IMR-90 (cell line): ENCODE measurements around the gene CHDH. TPM values are rescaled to one million over a fixed set of nuclear protein-coding genes. Genes with fewer than 3 reads are reported as not detected.

ENCODE experiments used
- ATAC-seq: fragments of 200-7000 bp; cut with Tn5 transposase; 2 replicates; pipeline ENCODE4 v1.9.1; 2020; ENCODE audit warnings: low read depth, mild to moderate bottlenecking, moderate library complexity
- BruUV-seq: library from RNA; stranded (reverse); fragments of 400-500 nt; replicated peaks from 2 replicates; lab custom pipeline; 2021; lab: Mats Ljungman, UMichigan
- CTCF ChIA-PET: fragments of 300-600 bp; formaldehyde crosslinking; extraction: SDS; loops from one replicate; lab custom pipeline; 2021; ENCODE audit warnings: antibody characterized with exemption; lab: Yijun Ruan, JAX
- POLR2A ChIA-PET: fragments of 300-600 bp; sonication (Branson Sonifier 250); formaldehyde crosslinking; loops from one replicate; lab custom pipeline; 2022; ENCODE audit warnings: antibody characterized with exemption; ENCODE audit not compliant: unreplicated experiment; lab: Charles Lee
- DNase-seq: peaks from one replicate; pipeline ENCODE4 v3.0.0; 2013
- H2AFZ ChIP-seq: replicated peaks from 2 replicates; pipeline ENCODE3; 2013; ENCODE audit warnings: low read length, mild to moderate bottlenecking; ENCODE audit not compliant: poor library complexity
- H2AK5ac ChIP-seq: 2 replicates; pipeline ENCODE4 v1.6.1; 2013; ENCODE audit warnings: low read depth, low read length, inconsistent platforms
- H2AK9ac ChIP-seq: replicated peaks from 2 replicates; pipeline ENCODE3; 2013; ENCODE audit warnings: mild to moderate bottlenecking, low read depth, low read length, moderate library complexity; ENCODE audit not compliant: poor library complexity
- H2BK120ac ChIP-seq: 2 replicates; pipeline ENCODE4 v1.6.1; 2013; ENCODE audit warnings: low read depth, low read length, inconsistent platforms
- H2BK15ac ChIP-seq: 3 replicates; pipeline ENCODE4 v1.6.1; 2013; ENCODE audit warnings: low read depth, low read length, inconsistent platforms
- H2BK20ac ChIP-seq: 2 replicates; pipeline ENCODE4 v1.6.1; 2013; ENCODE audit warnings: low read depth, mild to moderate bottlenecking, inconsistent platforms, low read length, moderate library complexity
- H2BK5ac ChIP-seq: 2 replicates; pipeline ENCODE4 v1.6.1; 2013; ENCODE audit warnings: mild to moderate bottlenecking, low read depth, low read length, inconsistent platforms; ENCODE audit not compliant: poor library complexity, severe bottlenecking
- H3K14ac ChIP-seq: replicated peaks from 2 replicates; pipeline ENCODE4 v1.6.1; 2013; ENCODE audit warnings: low read depth, low read length, inconsistent platforms
- H3K18ac ChIP-seq: 2 replicates; pipeline ENCODE4 v1.6.1; 2013; ENCODE audit warnings: low read depth, low read length, control low read depth
- H3K23ac ChIP-seq: 2 replicates; pipeline ENCODE4 v1.6.1; 2013; ENCODE audit warnings: low read depth, low read length, inconsistent platforms
- H3K27ac ChIP-seq: 2 replicates; pipeline ENCODE4 v1.5.1; 2013; ENCODE audit warnings: mild to moderate bottlenecking, control low read depth, low read length; ENCODE audit not compliant: insufficient read depth
- H3K27me3 ChIP-seq: 2 replicates; pipeline ENCODE4 v1.6.1; 2013; ENCODE audit warnings: low read length; ENCODE audit not compliant: control insufficient read depth, insufficient read depth
- H3K36me3 ChIP-seq: 2 replicates; pipeline ENCODE4 v1.6.1; 2013; ENCODE audit warnings: low read length, mixed read lengths; ENCODE audit not compliant: control insufficient read depth, insufficient read depth
- H3K4ac ChIP-seq: 2 replicates; pipeline ENCODE4 v1.6.1; 2013; ENCODE audit warnings: low read depth, low read length, inconsistent platforms
- H3K4me1 ChIP-seq: 2 replicates; pipeline ENCODE4 v1.6.1; 2013; ENCODE audit warnings: low read length, mixed read lengths; ENCODE audit not compliant: control insufficient read depth, insufficient read depth
- H3K4me2 ChIP-seq: 2 replicates; pipeline ENCODE4 v1.6.1; 2013; ENCODE audit warnings: low read depth, mild to moderate bottlenecking, control low read depth, low read length, moderate library complexity
- H3K4me3 ChIP-seq: 2 replicates; pipeline ENCODE4 v1.5.1; 2013; ENCODE audit warnings: low read depth, mild to moderate bottlenecking, control low read depth, low read length, moderate library complexity; ENCODE audit not compliant: insufficient read depth
- H3K56ac ChIP-seq: 2 replicates; pipeline ENCODE4 v1.6.1; 2013; ENCODE audit warnings: low read length, inconsistent platforms; ENCODE audit not compliant: insufficient read depth; ENCODE audit errors: extremely low read depth
- H3K79me1 ChIP-seq, 2 experiments: 2 replicates each; pipeline ENCODE4 v1.6.1; 2013; ENCODE audit warnings: low read length in 2 of 2, inconsistent platforms in 1 of 2, low read depth in 1 of 2
- H3K9ac ChIP-seq: 2 replicates; pipeline ENCODE4 v1.6.1; 2013; ENCODE audit warnings: low read depth, low read length, control low read depth
- H3K9me1 ChIP-seq: 2 replicates; pipeline ENCODE4 v1.6.1; 2013; ENCODE audit warnings: low read length, inconsistent platforms; ENCODE audit not compliant: insufficient read depth
- H3K9me3 ChIP-seq: 2 replicates; pipeline ENCODE4 v1.6.1; 2013; ENCODE audit warnings: low read length; ENCODE audit not compliant: control insufficient read depth, insufficient read depth
- H4K20me1 ChIP-seq: 2 replicates; pipeline ENCODE4 v1.6.1; 2013; ENCODE audit warnings: low read length, inconsistent platforms; ENCODE audit not compliant: insufficient read depth
- H4K5ac ChIP-seq: 2 replicates; pipeline ENCODE4 v1.6.1; 2013; ENCODE audit warnings: mild to moderate bottlenecking, low read depth, low read length, control low read depth
- H4K8ac ChIP-seq, 2 experiments: 2 replicates each; pipeline ENCODE4 v1.6.1; 2013; ENCODE audit warnings: low read depth in 2 of 2, low read length in 2 of 2, control low read depth in 1 of 2, inconsistent platforms in 1 of 2
- H4K91ac ChIP-seq: 2 replicates; pipeline ENCODE4 v1.6.1; 2013; ENCODE audit warnings: low read depth, low read length, inconsistent platforms; ENCODE audit not compliant: insufficient read depth
- BHLHE40 ChIP-seq: fragments of 150-350 bp; IDR thresholded peaks from 2 replicates; pipeline ENCODE4 v1.6.1; 2016; ENCODE audit warnings: mild to moderate bottlenecking, low read depth, low read length
- CEBPB ChIP-seq: IDR thresholded peaks from 2 replicates; pipeline ENCODE4 v1.6.1; 2012; ENCODE audit warnings: low read depth, low read length, improper control_type of control experiment
- CHD1 ChIP-seq: IDR thresholded peaks from 2 replicates; pipeline ENCODE4 v1.6.1; 2012; ENCODE audit warnings: low read depth, low read length, improper control_type of control experiment
- ELK1 ChIP-seq: fragments of 150-350 bp; IDR thresholded peaks from 2 replicates; pipeline ENCODE4 v1.6.1; 2016; ENCODE audit warnings: low read depth, mild to moderate bottlenecking, low read length, moderate library complexity, borderline replicate concordance
- FOS ChIP-seq: fragments of 150-350 bp; IDR thresholded peaks from 2 replicates; pipeline ENCODE4 v1.6.1; 2016; ENCODE audit warnings: low read depth, low read length
- MXI1 ChIP-seq: IDR thresholded peaks from 2 replicates; pipeline ENCODE4 v1.6.1; 2012; ENCODE audit warnings: low read depth, mild to moderate bottlenecking, low read length, moderate library complexity, borderline replicate concordance
- POLR2A ChIP-seq: IDR thresholded peaks from 2 replicates; pipeline ENCODE4 v1.6.1; 2012; ENCODE audit warnings: mild to moderate bottlenecking, low read depth, low read length
- RCOR1 ChIP-seq: IDR thresholded peaks from 2 replicates; pipeline ENCODE4 v1.6.1; 2012; ENCODE audit warnings: mild to moderate bottlenecking, low read length, improper control_type of control experiment; ENCODE audit not compliant: insufficient replicate concordance
- RFX5 ChIP-seq: IDR thresholded peaks from 2 replicates; pipeline ENCODE4 v1.8.0; 2012; ENCODE audit warnings: low read depth, mild to moderate bottlenecking, low read length, moderate library complexity
- SMC3 ChIP-seq: fragments of 150-350 bp; IDR thresholded peaks from 2 replicates; pipeline ENCODE4 v1.6.1; 2016; ENCODE audit warnings: low read depth, mild to moderate bottlenecking, antibody characterized with exemption, low read length, moderate library complexity
- WGBS, 2 experiments: methylation state at CpG; one replicate each; pipeline versions ENCODE4 v1.1.5 to v1.1.7; 2013; ENCODE audit warnings: missing lambda C conversion rate in 2 of 2; ENCODE audit not compliant: insufficient read length in 1 of 2; ENCODE audit errors: extremely low coverage in 2 of 2; 5-methylcytosine and 5-hydroxymethylcytosine counted together
- dilution Hi-C: fragments of 300-500 bp; cut with HindIII; formaldehyde crosslinking; loops from one replicate; pipeline ENCODE4 v1.14.3; 2018; ENCODE audit warnings: low sequenced_read_pairs; ENCODE audit not compliant: unreplicated experiment
- in situ Hi-C: fragments of 300-500 bp; cut with MboI; formaldehyde crosslinking; loops from 3 replicates; pipeline ENCODE4 v1.14.3; 2019; ENCODE audit warnings: low sequenced_read_pairs, inconsistent platforms, mixed read lengths
- intact Hi-C: fragments of 100-400 bp; cut with micrococcal nuclease; formaldehyde crosslinking; loops from 2 replicates; pipeline ENCODE4 v1.10.0; 2022
- polyA plus RNA-seq, 3 experiments: library from polyadenylated mRNA; depleted of rRNA; stranded (reverse); fragments of >200 nt; gene quantifications; 2 replicates each; pipeline ENCODE4 v1.2.3, GENCODE V29; 2012; ENCODE audit warnings: low replicate concordance in 1 of 3
- total RNA-seq: library from RNA; depleted of rRNA; stranded (reverse); fragments of >200 nt; gene quantifications from 2 replicates; pipeline ENCODE4 v1.2.3, GENCODE V29; 2012
- TF ChIP-seq, protein P1 (sequence below): conservative IDR thresholded peaks from 2 replicates; pipeline ENCODE4 v1.5.1; 2012; ENCODE audit warnings: mild to moderate bottlenecking, low read depth, low read length, improper control_type of control experiment
- TF ChIP-seq, protein P2 (sequence below): fragments of 150-350 bp; IDR thresholded peaks from 2 replicates; pipeline ENCODE4 v1.6.1; 2017; ENCODE audit warnings: mild to moderate bottlenecking, antibody characterized with exemption, low read length, low read depth

Gene CHDH
- total and polyA plus RNA-seq, 2 of the 4 experiments (the other 2 are of a cell fraction), result under 0.01 to 0.19 TPM

DNA sequence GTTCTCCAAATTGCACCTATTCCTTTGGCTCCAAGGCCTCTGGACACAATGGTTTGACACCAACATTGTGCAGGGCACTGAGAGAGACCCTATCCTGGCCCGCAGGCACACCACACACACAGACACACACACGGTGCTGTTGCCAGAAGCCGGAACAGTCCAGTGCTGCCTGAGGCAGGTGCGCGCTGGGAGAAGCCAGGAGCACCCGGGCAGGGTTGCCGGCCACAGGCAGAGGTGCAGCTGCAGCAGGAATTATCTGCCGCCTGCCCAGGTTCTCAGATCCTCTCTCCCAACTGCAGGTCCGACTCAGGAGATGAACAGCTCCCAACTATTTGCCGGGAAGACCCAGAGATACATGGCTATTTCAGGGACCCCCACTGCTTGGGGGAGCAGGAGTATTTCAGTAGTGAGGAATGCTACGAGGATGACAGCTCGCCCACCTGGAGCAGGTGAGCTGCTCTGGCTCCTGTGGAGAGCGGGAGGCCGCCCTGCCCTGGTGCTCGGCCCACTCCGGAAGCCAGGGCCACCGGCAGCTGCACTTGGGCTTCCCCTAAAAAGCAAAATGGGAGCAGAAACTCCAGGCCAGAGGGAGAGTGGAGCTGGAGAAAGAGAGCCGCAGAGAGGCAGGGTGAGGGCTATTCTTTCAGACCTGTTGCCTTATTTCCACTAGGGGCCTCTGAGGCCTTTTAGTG, 42.9 kb downstream of the CHDH start:
- Histone ChIP-seq H3K14ac (no peak overlapping the region), H3K27me3 (no peaks in the 10 kb centered on the region; the same call in 1 of the 2 replicates), H3K36me3 (no peaks in the 10 kb centered on the region), H2AK9ac (peak overlapping the region; percentile 45), H3K79me1 (no peaks in the 10 kb centered on the region), H3K4me3 (no peak overlapping the region), H3K27ac (no peak overlapping the region), H3K9me1 (peaks cover 20% of the 10 kb centered on the region), H3K56ac (no peak overlapping the region), H3K4me2 (no peak overlapping the region), H4K20me1 (no peaks in the 10 kb centered on the region), H4K91ac (no peak overlapping the region), H2BK120ac (no peak overlapping the region), H2BK20ac (no peak overlapping the region; the same call in 1 of the 2 replicates), H3K9ac (no peak overlapping the region), H3K9me3 (no peaks in the 10 kb centered on the region), H3K18ac (no peak overlapping the region), H3K4me1 (peaks cover 14% of the 10 kb centered on the region), H4K5ac (no peak overlapping the region), H2AK5ac (no peak overlapping the region), H2BK5ac (no peak overlapping the region), H3K23ac (no peak overlapping the region), H2BK15ac (no peak overlapping the region; the same call in 2 of the 3 replicates), H2AFZ (peak overlapping the region; percentile 19), H3K4ac (no peak overlapping the region), H4K8ac (no peak overlapping the region)
- in situ Hi-C loops (no loop called here), intact Hi-C loops (no loop called here), dilution Hi-C loops (no loop called here)
- ChIA-PET POLR2A (no interaction called here), CTCF (no interaction called here)
- 85% methylated on average over 5 of the region's 18 CpGs; no CpG with 5 or more reads in 1 of the 2 experiments for WGBS, 2 experiments
- TF ChIP-seq BHLHE40 (no peak), POLR2A (no peak), MXI1 (no peak), SMC3 (no peak), CHD1 (no peak), CEBPB (no peak), RFX5 (no peak), FOS (no peak), RCOR1 (no peak), ELK1 (no peak)
- TF ChIP-seq, protein P1, sequence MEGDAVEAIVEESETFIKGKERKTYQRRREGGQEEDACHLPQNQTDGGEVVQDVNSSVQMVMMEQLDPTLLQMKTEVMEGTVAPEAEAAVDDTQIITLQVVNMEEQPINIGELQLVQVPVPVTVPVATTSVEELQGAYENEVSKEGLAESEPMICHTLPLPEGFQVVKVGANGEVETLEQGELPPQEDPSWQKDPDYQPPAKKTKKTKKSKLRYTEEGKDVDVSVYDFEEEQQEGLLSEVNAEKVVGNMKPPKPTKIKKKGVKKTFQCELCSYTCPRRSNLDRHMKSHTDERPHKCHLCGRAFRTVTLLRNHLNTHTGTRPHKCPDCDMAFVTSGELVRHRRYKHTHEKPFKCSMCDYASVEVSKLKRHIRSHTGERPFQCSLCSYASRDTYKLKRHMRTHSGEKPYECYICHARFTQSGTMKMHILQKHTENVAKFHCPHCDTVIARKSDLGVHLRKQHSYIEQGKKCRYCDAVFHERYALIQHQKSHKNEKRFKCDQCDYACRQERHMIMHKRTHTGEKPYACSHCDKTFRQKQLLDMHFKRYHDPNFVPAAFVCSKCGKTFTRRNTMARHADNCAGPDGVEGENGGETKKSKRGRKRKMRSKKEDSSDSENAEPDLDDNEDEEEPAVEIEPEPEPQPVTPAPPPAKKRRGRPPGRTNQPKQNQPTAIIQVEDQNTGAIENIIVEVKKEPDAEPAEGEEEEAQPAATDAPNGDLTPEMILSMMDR, result no peak
- TF ChIP-seq, protein P2, sequence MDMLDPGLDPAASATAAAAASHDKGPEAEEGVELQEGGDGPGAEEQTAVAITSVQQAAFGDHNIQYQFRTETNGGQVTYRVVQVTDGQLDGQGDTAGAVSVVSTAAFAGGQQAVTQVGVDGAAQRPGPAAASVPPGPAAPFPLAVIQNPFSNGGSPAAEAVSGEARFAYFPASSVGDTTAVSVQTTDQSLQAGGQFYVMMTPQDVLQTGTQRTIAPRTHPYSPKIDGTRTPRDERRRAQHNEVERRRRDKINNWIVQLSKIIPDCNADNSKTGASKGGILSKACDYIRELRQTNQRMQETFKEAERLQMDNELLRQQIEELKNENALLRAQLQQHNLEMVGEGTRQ, result no peak
- no peak for ATAC-seq
- no TSS peak for BruUV-seq
- DNase-seq, result no peak
